Mesendoderm (in vitro differentiated cells): ENCODE measurements around the gene MCM3AP.

Experiments
- DNase-seq: peaks from one replicate; pipeline ENCODE4 v3.0.0; 2013
- H2AK5ac ChIP-seq: 2 replicates; pipeline ENCODE4 v1.6.1; 2013; ENCODE audit warnings: low read length, inconsistent platforms
- H2BK120ac ChIP-seq: 2 replicates; pipeline ENCODE4 v1.6.1; 2013; ENCODE audit warnings: low read depth, mild to moderate bottlenecking, low read length, moderate library complexity, mixed read lengths
- H2BK15ac ChIP-seq: replicated peaks from 2 replicates; pipeline ENCODE4 v1.6.1; 2013; ENCODE audit warnings: low read depth, mild to moderate bottlenecking, moderate library complexity
- H2BK5ac ChIP-seq: 2 replicates; pipeline ENCODE4 v1.6.1; 2013; ENCODE audit warnings: low read length, inconsistent platforms
- H3K18ac ChIP-seq: 2 replicates; pipeline ENCODE4 v1.6.1; 2013; ENCODE audit warnings: mild to moderate bottlenecking, low read length, mixed read lengths
- H3K23ac ChIP-seq: one replicate; pipeline ENCODE4 v1.6.1; 2013; ENCODE audit warnings: low read length
- H3K27ac ChIP-seq: 2 replicates; pipeline ENCODE4 v1.5.1; 2013; ENCODE audit warnings: low read depth, mild to moderate bottlenecking, inconsistent platforms, low read length, moderate library complexity
- H3K27me3 ChIP-seq: 2 replicates; pipeline ENCODE4 v1.6.1; 2013; ENCODE audit warnings: low read length, control low read depth, mild to moderate bottlenecking, inconsistent platforms; ENCODE audit not compliant: insufficient read depth, poor library complexity
- H3K36me3 ChIP-seq: 2 replicates; pipeline ENCODE4 v1.6.1; 2013; ENCODE audit warnings: low read length, inconsistent platforms; ENCODE audit not compliant: control insufficient read depth, insufficient read depth
- H3K4ac ChIP-seq: one replicate; pipeline ENCODE4 v1.6.1; 2013; ENCODE audit warnings: low read depth, mild to moderate bottlenecking, low read length, moderate library complexity
- H3K4me1 ChIP-seq: 2 replicates; pipeline ENCODE4 v1.6.1; 2013; ENCODE audit warnings: low read depth, low read length, inconsistent platforms; ENCODE audit not compliant: control insufficient read depth
- H3K4me2 ChIP-seq: 2 replicates; pipeline ENCODE4 v1.6.1; 2013; ENCODE audit warnings: low read length
- H3K4me3 ChIP-seq: 2 replicates; pipeline ENCODE4 v1.5.1; 2013; ENCODE audit warnings: mild to moderate bottlenecking, low read length
- H3K56ac ChIP-seq: one replicate; pipeline ENCODE4 v1.6.1; 2013; ENCODE audit warnings: low read length
- H3K79me1 ChIP-seq: 2 replicates; pipeline ENCODE4 v1.6.1; 2013; ENCODE audit warnings: low read length, inconsistent platforms
- H3K79me2 ChIP-seq: 2 replicates; pipeline ENCODE4 v1.6.1; 2013; ENCODE audit warnings: mild to moderate bottlenecking, low read length; ENCODE audit not compliant: control insufficient read depth, insufficient read depth
- H3K9ac ChIP-seq: 2 replicates; pipeline ENCODE4 v1.6.1; 2013; ENCODE audit warnings: low read length, inconsistent platforms
- H4K5ac ChIP-seq: one replicate; pipeline ENCODE4 v1.6.1; 2013; ENCODE audit warnings: low read length
- H4K8ac ChIP-seq: one replicate; pipeline ENCODE4 v1.6.1; 2013; ENCODE audit warnings: low read depth, mild to moderate bottlenecking, control low read depth, low read length, moderate library complexity
- WGBS: extraction: QIAGEN DNeasy Blood & Tissue Kit; methylation state at CpG from one replicate; pipeline ENCODE4 v1.1.7; 2013; ENCODE audit warnings: low lambda C conversion rate, missing lambda C conversion rate; ENCODE audit not compliant: insufficient coverage; ENCODE audit errors: extremely low coverage; 5-methylcytosine and 5-hydroxymethylcytosine counted together

Gene MCM3AP

DNA sequence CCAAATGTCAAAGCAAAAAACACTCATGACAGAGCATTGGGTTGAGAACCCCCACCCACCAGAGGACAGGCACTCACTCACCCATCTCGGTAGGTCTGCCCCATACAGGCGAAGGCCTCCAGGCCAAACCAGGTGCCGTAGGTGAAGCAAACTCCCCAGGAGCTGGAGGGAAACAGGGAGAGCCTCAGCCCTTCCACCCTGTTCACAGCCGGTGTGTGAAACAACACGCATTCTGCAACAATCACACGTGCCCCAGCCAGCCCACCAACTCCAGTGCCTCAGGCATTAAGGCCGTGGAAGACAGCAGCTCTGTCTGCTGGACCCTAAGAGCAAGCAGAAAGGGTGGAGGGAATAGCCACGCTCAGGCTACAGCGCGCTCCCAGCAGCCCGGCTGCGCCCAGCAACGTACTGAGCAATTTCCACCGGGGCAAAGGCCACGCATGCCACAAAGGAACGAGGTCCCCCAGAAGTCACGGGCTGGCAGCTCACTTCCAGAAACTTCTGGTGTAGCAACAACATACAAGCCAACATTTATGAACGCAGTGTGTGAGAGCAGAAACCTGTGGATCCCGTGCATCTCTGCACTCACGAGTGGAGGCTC, 89.7 kb downstream of the MCM3AP start:
- H2BK5ac ChIP-seq: no peak overlapping the region
- no peak overlapping the region for H2AK5ac ChIP-seq
- no peak overlapping the region for H3K9ac ChIP-seq
- H3K4me2 ChIP-seq: no peak overlapping the region
- H3K23ac ChIP-seq: no peak overlapping the region
- H3K4ac ChIP-seq: no peak overlapping the region
- no peak overlapping the region for H3K18ac ChIP-seq
- peaks cover 26% of the 10 kb centered on the region for H3K36me3 ChIP-seq
- H2BK15ac ChIP-seq: no peak overlapping the region
- no peak overlapping the region for H3K27ac ChIP-seq
- H4K8ac ChIP-seq: no peak overlapping the region
- H3K4me1 ChIP-seq: no peaks in the 10 kb centered on the region
- no peaks in the 10 kb centered on the region for H3K79me2 ChIP-seq
- no peaks in the 10 kb centered on the region for H3K27me3 ChIP-seq
- DNase-seq: no peak
- no peak overlapping the region for H3K4me3 ChIP-seq
- H3K56ac ChIP-seq: no peak overlapping the region
- H2BK120ac ChIP-seq: no peak overlapping the region
- no CpG with 5 or more reads among the region's 20 CpGs for WGBS
- H4K5ac ChIP-seq: no peak overlapping the region
- no peaks in the 10 kb centered on the region for H3K79me1 ChIP-seq

DNA sequence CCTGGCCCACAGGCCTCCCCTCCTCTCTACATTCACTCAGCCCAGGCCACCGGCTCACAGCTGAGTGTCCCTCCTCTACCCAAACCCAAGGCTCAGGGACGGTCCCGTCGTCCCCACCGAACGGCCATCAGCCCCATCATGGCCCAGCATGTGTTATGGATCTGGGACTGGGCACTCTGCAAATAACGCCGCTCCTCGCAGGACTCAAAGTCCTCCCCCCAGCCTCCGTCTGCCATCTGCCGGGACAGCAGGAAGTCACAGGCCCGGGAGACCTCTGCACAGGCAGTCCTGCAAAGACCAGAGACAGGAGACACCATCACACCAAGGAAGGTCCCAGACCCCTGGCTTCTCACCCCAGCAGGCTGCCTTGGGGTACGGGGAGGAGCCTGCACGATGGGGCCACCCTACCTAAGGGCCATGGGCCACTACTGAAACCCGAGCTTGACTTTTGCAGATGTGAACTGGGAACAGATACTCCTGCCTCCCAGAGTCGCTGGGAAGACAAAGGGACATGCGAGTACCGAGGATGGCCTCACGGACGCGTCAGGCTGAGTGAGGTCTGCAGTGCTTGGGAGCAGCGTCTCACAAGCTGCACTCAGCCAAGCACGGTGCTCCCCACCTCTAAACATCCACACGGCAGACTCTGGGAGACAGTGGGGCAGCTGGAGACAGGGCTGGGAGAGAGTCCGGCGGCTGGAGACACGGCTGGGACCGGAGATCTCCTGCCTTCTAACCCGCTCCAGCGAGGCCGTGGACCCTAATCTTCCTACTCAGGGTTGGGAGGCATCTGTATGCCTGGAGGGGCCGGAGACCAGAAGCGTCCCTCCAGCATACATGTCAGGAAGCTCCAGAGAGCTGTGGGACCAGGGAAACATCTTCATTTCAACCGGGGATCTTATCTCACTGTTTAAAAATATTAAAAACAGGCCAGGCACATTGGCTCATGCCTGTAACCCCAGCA, 90.8 kb downstream of the MCM3AP start:
- no peak overlapping the region for H4K5ac ChIP-seq
- WGBS: no CpG with 5 or more reads among the region's 34 CpGs
- H3K79me1 ChIP-seq: no peaks in the 10 kb centered on the region
- H3K36me3 ChIP-seq: peaks cover 27% of the 10 kb centered on the region
- H3K4me1 ChIP-seq: no peaks in the 10 kb centered on the region
- H2BK15ac ChIP-seq: no peak overlapping the region
- H3K23ac ChIP-seq: no peak overlapping the region
- no peak overlapping the region for H3K56ac ChIP-seq
- no peak overlapping the region for H3K18ac ChIP-seq
- H3K27ac ChIP-seq: no peak overlapping the region
- H2BK120ac ChIP-seq: no peak overlapping the region
- H2BK5ac ChIP-seq: no peak overlapping the region
- no peak overlapping the region for H4K8ac ChIP-seq
- no peak overlapping the region for H3K9ac ChIP-seq
- H3K27me3 ChIP-seq: no peaks in the 10 kb centered on the region
- no peaks in the 10 kb centered on the region for H3K79me2 ChIP-seq
- no peak overlapping the region for H3K4ac ChIP-seq
- no peak overlapping the region for H2AK5ac ChIP-seq
- DNase-seq: no peak
- H3K4me3 ChIP-seq: no peak overlapping the region
- no peak overlapping the region for H3K4me2 ChIP-seq

DNA sequence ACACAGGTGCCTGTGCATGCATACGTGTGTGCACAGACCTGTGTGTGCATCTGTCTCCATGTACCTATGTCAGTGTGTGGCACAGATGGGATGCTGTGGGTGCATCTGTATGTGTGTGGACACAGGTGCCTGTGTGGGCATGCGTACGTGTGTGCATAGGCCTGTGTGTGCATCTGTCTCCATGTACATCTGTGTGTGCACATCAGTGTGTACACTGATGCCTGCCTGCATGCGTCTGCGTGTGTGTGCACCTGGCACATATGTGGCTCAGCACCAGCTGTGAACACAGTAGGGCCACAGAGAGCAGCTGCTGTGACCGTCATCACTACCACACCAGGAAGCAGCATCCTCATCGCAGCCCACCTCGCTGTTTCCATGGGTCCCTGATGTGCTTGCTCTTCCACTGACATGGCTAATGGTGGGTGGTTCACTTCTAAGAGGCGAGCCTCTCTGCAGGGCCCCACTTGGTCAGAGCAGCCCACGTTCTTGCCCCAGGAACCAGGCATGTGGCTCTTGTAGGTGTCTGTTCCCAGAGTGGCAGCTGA, 91.5 kb downstream of the MCM3AP start:
- no peaks in the 10 kb centered on the region for H3K79me2 ChIP-seq
- no peak overlapping the region for H2BK15ac ChIP-seq
- H3K9ac ChIP-seq: no peak overlapping the region
- H3K4me3 ChIP-seq: no peak overlapping the region
- H3K56ac ChIP-seq: no peak overlapping the region
- no peak overlapping the region for H2AK5ac ChIP-seq
- WGBS: no CpG with 5 or more reads among the region's 10 CpGs
- peaks cover 26% of the 10 kb centered on the region for H3K36me3 ChIP-seq
- H2BK120ac ChIP-seq: no peak overlapping the region
- no peak overlapping the region for H3K4ac ChIP-seq
- H3K4me1 ChIP-seq: no peaks in the 10 kb centered on the region
- no peak for DNase-seq
- H4K5ac ChIP-seq: no peak overlapping the region
- no peaks in the 10 kb centered on the region for H3K27me3 ChIP-seq
- no peaks in the 10 kb centered on the region for H3K79me1 ChIP-seq
- H2BK5ac ChIP-seq: no peak overlapping the region
- no peak overlapping the region for H4K8ac ChIP-seq
- no peak overlapping the region for H3K23ac ChIP-seq
- H3K27ac ChIP-seq: no peak overlapping the region
- no peak overlapping the region for H3K4me2 ChIP-seq
- no peak overlapping the region for H3K18ac ChIP-seq

DNA sequence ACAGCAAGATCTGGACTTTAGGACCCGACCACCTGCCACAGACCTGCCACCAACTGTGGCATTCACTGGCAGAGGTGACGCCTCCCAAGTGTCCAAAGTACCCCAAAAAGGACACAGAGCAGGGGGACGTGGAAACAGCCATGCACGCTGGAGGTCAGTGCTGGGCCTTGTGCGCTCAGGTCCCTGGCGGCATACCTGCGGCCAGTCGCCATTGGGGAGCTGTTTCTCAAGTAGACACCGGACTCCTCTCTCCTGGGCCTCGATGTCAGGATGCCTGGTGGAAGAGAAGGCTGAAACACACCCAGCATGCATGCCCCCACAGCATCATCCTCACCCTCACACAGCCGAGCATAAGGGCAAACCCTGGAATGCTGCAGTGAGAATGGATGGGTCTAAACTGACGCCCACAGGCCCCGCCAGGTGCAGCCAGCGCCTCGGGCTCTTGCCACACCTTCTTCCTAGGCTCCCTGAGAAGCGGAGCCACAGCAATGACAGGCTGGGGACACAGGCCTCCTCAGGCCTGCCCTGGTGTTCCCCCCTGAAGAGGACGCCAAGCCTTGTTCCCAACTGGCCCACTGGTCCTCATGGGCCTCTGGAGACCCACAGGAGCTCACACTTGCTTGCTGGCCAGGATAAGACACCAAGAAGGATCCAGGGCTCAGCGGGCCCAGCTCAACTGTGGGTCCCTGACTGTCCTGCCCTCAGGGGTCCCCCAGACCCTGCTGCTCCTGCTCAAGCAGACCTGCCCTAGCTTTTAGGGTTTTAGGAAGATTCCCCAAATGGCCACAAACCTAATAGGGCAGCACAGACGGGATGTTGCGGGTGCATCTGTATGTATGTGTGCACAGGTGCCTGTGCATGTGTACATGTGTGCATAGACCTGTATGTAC, 93.5 kb downstream of the MCM3AP start:
- no peak overlapping the region for H3K9ac ChIP-seq
- no peaks in the 10 kb centered on the region for H3K79me2 ChIP-seq
- H3K36me3 ChIP-seq: peaks cover 29% of the 10 kb centered on the region
- no peaks in the 10 kb centered on the region for H3K27me3 ChIP-seq
- DNase-seq: no peak
- no peak overlapping the region for H4K5ac ChIP-seq
- H3K79me1 ChIP-seq: no peaks in the 10 kb centered on the region
- H3K4me1 ChIP-seq: peaks cover 2% of the 10 kb centered on the region
- H2BK120ac ChIP-seq: no peak overlapping the region
- no peak overlapping the region for H3K27ac ChIP-seq
- no peak overlapping the region for H3K4me2 ChIP-seq
- no peak overlapping the region for H2BK15ac ChIP-seq
- WGBS: no CpG with 5 or more reads among the region's 20 CpGs
- no peak overlapping the region for H3K23ac ChIP-seq
- H4K8ac ChIP-seq: no peak overlapping the region
- H3K56ac ChIP-seq: no peak overlapping the region
- no peak overlapping the region for H3K4ac ChIP-seq
- no peak overlapping the region for H2BK5ac ChIP-seq
- H2AK5ac ChIP-seq: no peak overlapping the region
- no peak overlapping the region for H3K4me3 ChIP-seq
- H3K18ac ChIP-seq: no peak overlapping the region

GRCh38 chr21:46191257-46191685, 94.1 kb downstream of the MCM3AP start:
- Histone ChIP-seq H3K56ac (no peak overlapping the region), H3K4ac (no peak overlapping the region), H2BK5ac (no peak overlapping the region), H3K36me3 (peaks cover 26% of the 10 kb centered on the region), H3K23ac (no peak overlapping the region), H2AK5ac (no peak overlapping the region), H4K5ac (no peak overlapping the region), H2BK120ac (no peak overlapping the region), H3K4me3 (no peak overlapping the region), H2BK15ac (no peak overlapping the region), H3K27me3 (no peaks in the 10 kb centered on the region), H3K18ac (no peak overlapping the region), H3K79me2 (no peaks in the 10 kb centered on the region), H3K4me2 (no peak overlapping the region), H3K9ac (no peak overlapping the region), H3K4me1 (peaks cover 2% of the 10 kb centered on the region), H3K27ac (no peak overlapping the region), H3K79me1 (no peaks in the 10 kb centered on the region), H4K8ac (no peak overlapping the region)
- no peak for DNase-seq
- no CpG with 5 or more reads among the region's 4 CpGs for WGBS
